Astrocyte of the spinal cord (primary cell): ENCODE data around the gene SNCG.
A peak's percentile ranks its signal among the peaks of the same experiment; 100 is the strongest.

Experiments used
- DNase-seq: peaks from one replicate; pipeline ENCODE4 v3.0.0; 2011; ENCODE audit warnings: low read depth, low spot score
- H3K4me3 ChIP-seq: 2 replicates; pipeline ENCODE4 v1.5.1; 2011; ENCODE audit warnings: low read depth, mild to moderate bottlenecking, low read length, moderate library complexity
- in situ Hi-C: cut with HindIII; loops from 2 replicates; pipeline ENCODE4 v1.10.0; 2017; ENCODE audit warnings: low sequenced_read_pairs
- TF ChIP-seq, protein P1 (sequence below): IDR thresholded peaks from 2 replicates; pipeline ENCODE4 v1.5.1; 2012; ENCODE audit warnings: low read depth, mild to moderate bottlenecking, low read length, inconsistent platforms

Gene SNCG

DNA sequence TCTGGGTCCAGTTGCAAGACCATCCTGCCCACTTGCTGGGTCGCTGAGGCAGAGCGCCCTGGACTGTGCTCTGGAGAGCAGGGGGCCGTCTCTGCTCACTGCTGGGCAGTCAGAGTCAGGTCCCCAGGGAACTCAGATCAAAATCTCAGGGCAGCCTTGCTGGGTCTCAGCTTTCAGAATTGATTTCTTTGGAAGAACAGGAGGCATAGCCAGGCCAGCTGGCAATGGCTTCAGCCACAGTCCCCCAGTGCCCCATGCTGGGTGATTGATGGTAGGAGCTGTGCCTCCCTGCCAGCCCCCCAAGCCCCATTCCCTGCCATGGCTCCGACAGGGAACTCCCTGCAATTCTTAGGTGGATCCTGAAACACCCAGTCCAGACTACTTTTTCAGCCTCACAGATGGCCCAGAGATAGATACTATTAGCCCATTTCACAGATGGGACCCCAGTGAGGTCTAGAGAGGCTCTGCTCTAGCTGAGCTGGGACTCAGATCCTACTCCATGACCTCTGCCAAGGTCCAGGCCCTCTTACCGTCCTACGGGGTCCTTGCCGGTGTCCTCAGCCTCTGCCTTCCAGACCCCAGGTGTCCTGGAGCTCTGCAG lies 1.5 kb upstream of the SNCG start:
- H3K4me3 ChIP-seq: no peak overlapping the region
- TF ChIP-seq, protein P1, sequence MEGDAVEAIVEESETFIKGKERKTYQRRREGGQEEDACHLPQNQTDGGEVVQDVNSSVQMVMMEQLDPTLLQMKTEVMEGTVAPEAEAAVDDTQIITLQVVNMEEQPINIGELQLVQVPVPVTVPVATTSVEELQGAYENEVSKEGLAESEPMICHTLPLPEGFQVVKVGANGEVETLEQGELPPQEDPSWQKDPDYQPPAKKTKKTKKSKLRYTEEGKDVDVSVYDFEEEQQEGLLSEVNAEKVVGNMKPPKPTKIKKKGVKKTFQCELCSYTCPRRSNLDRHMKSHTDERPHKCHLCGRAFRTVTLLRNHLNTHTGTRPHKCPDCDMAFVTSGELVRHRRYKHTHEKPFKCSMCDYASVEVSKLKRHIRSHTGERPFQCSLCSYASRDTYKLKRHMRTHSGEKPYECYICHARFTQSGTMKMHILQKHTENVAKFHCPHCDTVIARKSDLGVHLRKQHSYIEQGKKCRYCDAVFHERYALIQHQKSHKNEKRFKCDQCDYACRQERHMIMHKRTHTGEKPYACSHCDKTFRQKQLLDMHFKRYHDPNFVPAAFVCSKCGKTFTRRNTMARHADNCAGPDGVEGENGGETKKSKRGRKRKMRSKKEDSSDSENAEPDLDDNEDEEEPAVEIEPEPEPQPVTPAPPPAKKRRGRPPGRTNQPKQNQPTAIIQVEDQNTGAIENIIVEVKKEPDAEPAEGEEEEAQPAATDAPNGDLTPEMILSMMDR: no peak
- in situ Hi-C loops: no loop called here

GRCh38 chr10:86957471-86958115 lies 806 bp upstream of the SNCG start, which contains the start of gene MMRN2:
Gene MMRN2 (minus strand): TSS chr10:86957615. CDS start chr10:86957541, 74 bp downstream.
- no peak within 1 kb of the TSS for H3K4me3 ChIP-seq
- no peak for DNase-seq
- in situ Hi-C loops: no loop called here
- TF ChIP-seq, protein P1: no peak

More for the DNA sequence above, 1.5 kb upstream of the SNCG start:
- no peak for DNase-seq

DNA sequence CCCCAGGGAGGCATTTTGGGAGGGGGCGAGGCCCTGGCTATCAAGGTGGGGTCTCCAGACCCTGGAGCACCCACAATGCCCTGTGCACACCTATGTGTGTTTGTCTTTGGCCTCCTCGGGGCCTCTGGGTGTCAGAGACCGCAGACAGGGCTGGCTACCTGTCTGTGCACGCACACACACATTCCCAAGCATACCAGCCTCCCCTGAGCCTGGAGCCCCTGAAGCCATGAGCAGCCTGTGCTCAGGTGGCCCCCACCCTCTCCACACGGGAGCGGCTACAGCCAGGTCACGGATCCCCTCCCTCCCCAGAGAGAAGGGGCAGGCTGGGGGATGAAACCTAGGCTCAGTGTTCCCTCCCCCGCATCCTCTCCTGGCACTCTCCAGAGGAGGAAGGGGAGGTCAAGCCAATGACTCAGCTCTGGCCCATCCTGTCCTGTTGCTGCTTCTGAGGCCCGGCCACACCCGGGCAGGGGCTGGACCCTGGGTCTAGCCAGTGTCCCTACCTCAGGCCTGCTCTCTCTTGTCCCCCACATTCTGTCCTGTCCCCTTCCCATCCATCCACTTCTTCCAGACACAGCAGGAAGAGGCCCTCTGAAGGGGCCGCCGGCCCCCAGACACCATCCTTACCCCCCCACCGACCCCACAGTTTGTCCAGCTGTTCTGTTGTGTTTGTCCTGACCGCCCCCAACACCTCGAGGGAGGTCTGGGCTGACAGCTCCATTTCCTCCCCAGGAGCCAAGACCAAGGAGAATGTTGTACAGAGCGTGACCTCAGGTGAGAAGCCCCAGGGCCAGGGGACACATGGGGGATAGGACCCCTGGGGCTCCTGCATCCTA lies 720 bp downstream of the SNCG start:
- in situ Hi-C loops: no loop called here
- H3K4me3 ChIP-seq: no peak overlapping the region
- TF ChIP-seq, protein P1: no peak
- DNase-seq: peak; percentile 62

DNA sequence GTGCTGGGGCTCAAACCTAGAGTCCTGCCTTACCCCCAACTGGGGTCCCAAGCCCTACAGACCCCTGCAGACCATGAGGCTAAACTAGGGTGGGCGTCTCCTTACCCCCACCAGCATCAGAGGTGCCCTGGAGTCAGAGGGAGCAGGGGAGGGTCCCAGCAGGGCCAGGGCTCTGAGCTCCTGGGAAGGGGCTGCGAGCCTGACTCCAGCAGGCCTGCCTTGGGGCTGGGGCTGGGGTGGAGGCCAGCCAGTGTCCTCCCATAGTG lies 1.3 kb downstream of the SNCG start:
- DNase-seq: no peak
- in situ Hi-C loops: no loop called here
- TF ChIP-seq, protein P1: no peak
- no peak overlapping the region for H3K4me3 ChIP-seq

DNA sequence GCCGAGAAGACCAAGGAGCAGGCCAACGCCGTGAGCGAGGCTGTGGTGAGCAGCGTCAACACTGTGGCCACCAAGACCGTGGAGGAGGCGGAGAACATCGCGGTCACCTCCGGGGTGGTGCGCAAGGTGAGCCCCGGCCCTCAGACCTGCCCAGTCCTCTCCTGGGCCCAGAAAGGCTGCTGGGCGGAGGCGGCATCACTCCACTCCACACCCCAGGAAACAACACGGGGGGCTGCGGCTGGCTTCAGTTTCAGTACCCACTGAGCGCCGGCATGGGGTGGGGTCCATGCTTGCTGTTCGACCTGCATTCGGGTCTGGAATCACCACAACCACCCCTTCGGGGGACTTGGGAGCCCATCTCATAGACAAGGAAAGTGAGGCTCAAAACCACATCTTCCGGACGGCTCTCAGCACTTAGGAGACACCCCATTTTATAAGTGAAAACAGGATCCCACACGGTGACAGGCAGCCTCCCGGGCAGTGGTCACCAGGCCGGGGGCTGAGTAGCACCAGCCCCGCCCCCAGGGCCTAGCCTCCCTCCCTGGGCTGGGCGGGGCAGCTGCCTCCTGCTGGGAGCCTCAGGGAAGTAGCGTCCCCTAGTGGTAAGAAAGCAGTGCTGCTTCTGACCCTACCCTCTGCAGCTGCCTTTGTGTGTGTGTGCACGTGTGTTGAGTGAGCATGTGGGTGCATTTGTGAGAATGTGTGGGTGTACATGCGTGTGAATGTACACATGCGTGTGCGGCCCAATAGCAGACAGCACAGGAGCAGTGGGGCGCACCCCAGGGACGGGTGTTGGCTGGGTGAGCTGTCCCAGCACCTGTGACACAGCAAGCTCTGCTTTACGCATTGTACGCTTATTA lies 1.8 kb downstream of the SNCG start:
- in situ Hi-C loops: no loop called here
- TF ChIP-seq, protein P1: peak; percentile 88
- no peak overlapping the region for H3K4me3 ChIP-seq
- DNase-seq: peak; percentile 44

- no peak for DNase-seq
- TF ChIP-seq, protein P1: no peak
- in situ Hi-C loops: no loop called here
- no peak overlapping the region for H3K4me3 ChIP-seq
Observed at GRCh38 chr10:86960863-86961434, 2.5 kb downstream of the SNCG start.
